ENCODE results near the gene IMPDH1.

Gene IMPDH1

GRCh38 chr7:128392446-128393327 is 17.1 kb downstream of the IMPDH1 start:
- Histone ChIP-seq H2AFZ (ENCODE audit: low read depth, low read length) (no peak overlapping the region), H3K36me3 (replicated peaks; ENCODE audit: low read depth, low read length) (peaks cover 22% of the 10 kb centered on the region)

DNA sequence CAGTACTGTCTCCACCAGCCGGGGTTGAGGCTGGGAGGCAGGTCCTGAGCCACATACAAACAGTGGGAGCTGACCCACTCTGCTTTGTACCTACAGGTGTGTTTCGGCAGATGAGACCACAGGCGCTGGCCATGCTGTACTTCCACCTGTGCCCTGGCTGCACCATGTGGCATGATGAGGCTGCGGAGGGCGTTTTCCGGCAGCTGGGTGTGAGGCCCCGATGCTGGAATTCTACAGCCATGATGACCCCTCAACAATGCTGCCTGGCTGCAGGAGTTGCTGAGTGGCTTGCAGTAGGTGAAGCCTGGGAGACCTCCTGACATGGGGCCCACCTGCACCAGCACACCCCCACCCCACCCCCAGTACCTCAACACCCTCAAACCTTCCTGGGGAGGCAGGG is 18.0 kb downstream of the IMPDH1 start:
- TF ChIP-seq, protein P1, sequence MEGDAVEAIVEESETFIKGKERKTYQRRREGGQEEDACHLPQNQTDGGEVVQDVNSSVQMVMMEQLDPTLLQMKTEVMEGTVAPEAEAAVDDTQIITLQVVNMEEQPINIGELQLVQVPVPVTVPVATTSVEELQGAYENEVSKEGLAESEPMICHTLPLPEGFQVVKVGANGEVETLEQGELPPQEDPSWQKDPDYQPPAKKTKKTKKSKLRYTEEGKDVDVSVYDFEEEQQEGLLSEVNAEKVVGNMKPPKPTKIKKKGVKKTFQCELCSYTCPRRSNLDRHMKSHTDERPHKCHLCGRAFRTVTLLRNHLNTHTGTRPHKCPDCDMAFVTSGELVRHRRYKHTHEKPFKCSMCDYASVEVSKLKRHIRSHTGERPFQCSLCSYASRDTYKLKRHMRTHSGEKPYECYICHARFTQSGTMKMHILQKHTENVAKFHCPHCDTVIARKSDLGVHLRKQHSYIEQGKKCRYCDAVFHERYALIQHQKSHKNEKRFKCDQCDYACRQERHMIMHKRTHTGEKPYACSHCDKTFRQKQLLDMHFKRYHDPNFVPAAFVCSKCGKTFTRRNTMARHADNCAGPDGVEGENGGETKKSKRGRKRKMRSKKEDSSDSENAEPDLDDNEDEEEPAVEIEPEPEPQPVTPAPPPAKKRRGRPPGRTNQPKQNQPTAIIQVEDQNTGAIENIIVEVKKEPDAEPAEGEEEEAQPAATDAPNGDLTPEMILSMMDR (IDR thresholded peaks at IDR 0.05; ENCODE audit: low read depth, low read length) = no peak
- TF ChIP-seq EZH2phosphoT487 (IDR thresholded peaks at IDR 0.05; ENCODE audit: low read depth) = no peak
- Histone ChIP-seq H3K27me3 (ENCODE audit: low read depth, low read length) (no peaks in the 10 kb centered on the region), H3K79me2 (ENCODE audit: low read length) (no peaks in the 10 kb centered on the region), H3K4me1 (ENCODE audit: low read length) (no peaks in the 10 kb centered on the region; the same call in 1 of the 2 replicates), H4K20me1 (ENCODE audit: insufficient read depth, low read length) (no peaks in the 10 kb centered on the region), H2AFZ (ENCODE audit: low read depth, low read length) (no peak overlapping the region), H3K4me2 (ENCODE audit: low read length) (no peak overlapping the region), H3K36me3 (replicated peaks; ENCODE audit: low read depth, low read length) (peaks cover 15% of the 10 kb centered on the region), H3K9me3 (ENCODE audit: insufficient read depth, low read length) (no peaks in the 10 kb centered on the region), H3K27ac (ENCODE audit: low read length) (no peak overlapping the region), H3K4me3 (ENCODE audit: low read length) (no peak overlapping the region), H3K9ac (ENCODE audit: low read length) (no peak overlapping the region)

More at GRCh38 chr7:128392446-128393327, 17.1 kb downstream of the IMPDH1 start:
- no peak overlapping the region for H3K27ac ChIP-seq (ENCODE audit: low read length)
- H3K4me1 ChIP-seq (ENCODE audit: low read length) = no peaks in the 10 kb centered on the region; the same call in 1 of the 2 replicates
- no peaks in the 10 kb centered on the region for H3K9me3 ChIP-seq (ENCODE audit: insufficient read depth, low read length)
- no peak overlapping the region for H3K4me3 ChIP-seq (ENCODE audit: low read length)
- no peaks in the 10 kb centered on the region for H4K20me1 ChIP-seq (ENCODE audit: insufficient read depth, low read length)
- TF ChIP-seq EZH2phosphoT487 (IDR thresholded peaks at IDR 0.05; ENCODE audit: low read depth) = no peak
- TF ChIP-seq, protein P1 (IDR thresholded peaks at IDR 0.05; ENCODE audit: low read depth, low read length) = no peak
- H3K79me2 ChIP-seq (ENCODE audit: low read length) = no peaks in the 10 kb centered on the region
- H3K9ac ChIP-seq (ENCODE audit: low read length) = no peak overlapping the region
- H3K4me2 ChIP-seq (ENCODE audit: low read length) = no peak overlapping the region
- no peaks in the 10 kb centered on the region for H3K27me3 ChIP-seq (ENCODE audit: low read depth, low read length)

- TF ChIP-seq, protein P1 (IDR thresholded peaks at IDR 0.05; ENCODE audit: low read depth, low read length) = no peak
- TF ChIP-seq EZH2phosphoT487 (IDR thresholded peaks at IDR 0.05; ENCODE audit: low read depth) = no peak
- Histone ChIP-seq H2AFZ (ENCODE audit: low read depth, low read length) (no peak overlapping the region), H3K4me3 (ENCODE audit: low read length) (no peak overlapping the region), H3K27me3 (ENCODE audit: low read depth, low read length) (no peaks in the 10 kb centered on the region), H3K27ac (ENCODE audit: low read length) (no peak overlapping the region), H3K9ac (ENCODE audit: low read length) (no peak overlapping the region), H4K20me1 (ENCODE audit: insufficient read depth, low read length) (no peaks in the 10 kb centered on the region), H3K79me2 (ENCODE audit: low read length) (no peaks in the 10 kb centered on the region), H3K36me3 (replicated peaks; ENCODE audit: low read depth, low read length) (peaks cover 15% of the 10 kb centered on the region), H3K4me2 (ENCODE audit: low read length) (no peak overlapping the region), H3K4me1 (ENCODE audit: low read length) (no peaks in the 10 kb centered on the region; the same call in 1 of the 2 replicates), H3K9me3 (ENCODE audit: insufficient read depth, low read length) (no peaks in the 10 kb centered on the region)
These were observed 18.8 kb downstream of the IMPDH1 start for GRCh38 chr7:128390871-128391565.
